GM19395 (cell line): ENCODE results near the gene GATA1.
"Not testable (repeated sequence)": the region's sequence is repeated elsewhere in the genome, so short reads cannot be mapped to it uniquely, and the experiment has no call there.

Source experiments
- ATAC-seq: cut with Tn5 transposase; IDR thresholded peaks from one replicate; pipeline ENCODE4 v1.9.1; 2021; ENCODE audit warnings: mild to moderate bottlenecking, moderate library complexity; ENCODE audit not compliant: unreplicated experiment

GATA1 gene

DNA sequence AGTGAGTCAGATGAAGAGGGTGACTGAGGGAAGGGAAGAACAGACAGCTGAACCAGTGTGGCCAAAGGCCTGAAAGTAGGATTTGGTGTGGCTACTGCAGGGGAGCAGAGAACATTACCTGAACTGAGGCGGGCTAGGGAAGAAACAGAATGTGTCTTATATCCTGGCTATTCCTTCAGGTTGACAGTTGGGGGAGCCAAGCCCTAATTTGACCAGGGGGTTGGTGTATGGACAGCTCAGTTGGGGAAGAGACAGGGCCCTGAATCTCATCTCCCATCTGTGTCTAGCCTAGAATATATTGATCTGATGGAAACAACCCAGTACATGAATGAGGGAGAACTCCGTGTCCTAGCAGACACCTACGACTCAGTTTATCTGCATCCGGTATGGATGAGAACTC lies 19.7 kb downstream of the GATA1 start:
- ATAC-seq, result no peak

DNA sequence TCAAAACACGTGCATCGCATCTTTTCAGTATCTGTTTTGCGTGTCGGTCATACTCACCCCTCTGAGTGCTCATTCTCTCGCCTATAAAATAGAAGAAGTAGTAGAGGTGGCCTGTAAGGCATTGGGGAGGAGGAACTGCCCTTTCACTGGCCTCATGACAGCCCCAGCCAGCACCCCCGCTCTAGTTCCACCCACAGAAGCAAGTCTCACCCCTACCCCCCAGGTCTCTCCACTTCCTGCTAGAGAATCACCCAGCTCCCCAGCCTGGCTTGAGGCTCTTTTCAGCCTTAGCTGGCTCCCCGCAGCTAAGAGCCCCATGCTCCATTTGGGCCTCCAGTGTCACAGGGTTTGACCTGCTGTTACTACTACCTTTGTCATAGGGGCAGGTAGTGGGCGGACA lies 27.3 kb downstream of the GATA1 start:
- ATAC-seq, result no peak

DNA sequence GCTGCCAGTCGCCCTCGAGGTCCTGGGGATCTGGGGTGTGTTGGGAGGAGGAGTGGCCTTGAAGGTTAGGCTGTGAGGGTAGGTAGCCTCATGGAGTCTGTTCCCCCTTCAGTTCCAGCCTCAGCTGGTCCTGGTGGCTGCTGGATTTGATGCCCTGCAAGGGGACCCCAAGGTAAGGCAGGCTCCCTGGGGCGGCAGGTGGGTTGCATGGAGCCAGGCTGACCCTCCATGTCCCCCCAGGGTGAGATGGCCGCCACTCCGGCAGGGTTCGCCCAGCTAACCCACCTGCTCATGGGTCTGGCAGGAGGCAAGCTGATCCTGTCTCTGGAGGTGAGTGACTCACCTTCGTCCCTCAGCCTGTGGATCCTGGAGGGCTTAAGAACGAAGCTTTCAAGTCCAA lies 28.3 kb downstream of the GATA1 start:
- no peak for ATAC-seq

DNA sequence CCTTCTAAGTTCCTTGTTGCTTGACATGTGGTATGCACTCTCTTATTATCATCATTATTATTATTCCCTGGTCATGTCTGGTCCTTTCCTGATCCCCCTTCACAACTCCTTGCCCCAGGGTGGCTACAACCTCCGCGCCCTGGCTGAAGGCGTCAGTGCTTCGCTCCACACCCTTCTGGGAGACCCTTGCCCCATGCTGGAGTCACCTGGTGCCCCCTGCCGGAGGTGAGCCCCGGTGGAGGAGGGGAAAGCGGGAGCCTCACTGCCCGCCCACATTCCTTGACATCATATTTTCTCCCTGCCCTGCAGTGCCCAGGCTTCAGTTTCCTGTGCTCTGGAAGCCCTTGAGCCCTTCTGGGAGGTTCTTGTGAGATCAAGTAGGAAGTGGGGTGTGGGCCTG lies 28.9 kb downstream of the GATA1 start:
- no peak for ATAC-seq

GRCh38 chrX:48816014-48816810 lies 29.8 kb downstream of the GATA1 start:
- no peak for ATAC-seq

- ATAC-seq, result no peak
Observed at GRCh38 chrX:48818098-48818497, 31.7 kb downstream of the GATA1 start.

DNA sequence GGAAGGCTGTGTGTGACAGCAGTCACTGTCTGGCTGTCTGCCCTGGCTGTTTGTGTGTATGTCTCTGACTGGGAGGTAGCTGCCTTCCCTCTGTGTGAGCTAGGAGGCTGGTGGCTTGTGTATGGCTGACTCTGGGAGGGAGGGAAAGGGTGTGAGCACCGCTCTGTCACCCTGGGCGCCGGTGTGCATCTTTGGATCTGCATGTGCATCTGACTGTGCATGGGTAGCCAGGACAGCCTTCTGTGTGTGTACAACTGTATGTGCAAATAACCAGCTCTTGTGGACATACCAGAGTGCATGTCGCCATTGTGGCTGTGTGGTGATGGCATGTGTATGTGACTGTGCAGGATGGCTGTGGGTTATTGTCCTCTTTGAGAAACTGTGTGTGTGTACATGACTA lies 32.5 kb downstream of the GATA1 start:
- ATAC-seq, result no peak

- not testable (repeated sequence) for ATAC-seq
Observed at GRCh38 chrX:48819394-48819793, 33.0 kb downstream of the GATA1 start.

GRCh38 chrX:48823053-48823452 lies 36.7 kb downstream of the GATA1 start:
- ATAC-seq, result no peak

GRCh38 chrX:48824066-48824465 lies 37.7 kb downstream of the GATA1 start:
- no peak for ATAC-seq

DNA sequence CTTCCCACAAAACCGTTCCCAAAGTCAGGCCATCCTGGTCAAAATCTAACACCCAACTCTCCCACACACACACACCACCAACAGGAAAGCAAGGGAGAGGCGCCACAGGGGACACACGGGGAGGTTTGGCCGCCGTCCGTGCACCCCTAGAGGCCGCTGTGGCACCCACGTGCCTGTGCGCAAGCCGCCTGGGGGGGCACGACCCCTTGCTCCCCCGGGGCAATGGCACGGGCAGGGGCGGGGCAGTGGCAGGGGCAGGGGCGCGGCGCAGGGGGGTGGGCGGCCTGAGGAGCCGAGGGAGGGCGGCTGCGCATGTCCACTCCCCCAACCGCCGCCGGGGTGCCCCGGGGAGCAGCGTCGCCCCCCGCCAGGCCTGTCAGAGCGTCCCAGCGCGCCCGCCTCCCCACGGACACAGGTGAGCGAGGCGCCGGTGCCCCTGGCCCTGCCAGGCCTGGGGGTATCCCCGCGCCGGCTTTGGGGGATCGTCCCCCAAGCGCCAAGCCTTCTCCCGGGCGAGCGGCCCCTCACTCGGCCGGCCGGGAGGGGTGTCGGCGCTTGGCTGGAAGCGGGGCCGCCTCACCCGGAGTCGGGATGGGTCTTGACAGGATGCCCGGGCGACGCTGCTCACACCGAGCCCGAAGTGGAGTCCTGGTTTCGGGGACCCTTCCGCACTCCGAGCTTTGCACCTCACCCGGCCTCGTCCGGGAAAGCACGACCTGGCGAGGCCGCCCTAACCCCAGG lies 39.9 kb downstream of the GATA1 start, which contains the start of gene ERAS:
Gene ERAS, plus strand, starts transcription at position 379 of the 741 bp plus-strand sequence. CDS start 2,611 bp downstream, outside the sequence.
- no peak for ATAC-seq

DNA sequence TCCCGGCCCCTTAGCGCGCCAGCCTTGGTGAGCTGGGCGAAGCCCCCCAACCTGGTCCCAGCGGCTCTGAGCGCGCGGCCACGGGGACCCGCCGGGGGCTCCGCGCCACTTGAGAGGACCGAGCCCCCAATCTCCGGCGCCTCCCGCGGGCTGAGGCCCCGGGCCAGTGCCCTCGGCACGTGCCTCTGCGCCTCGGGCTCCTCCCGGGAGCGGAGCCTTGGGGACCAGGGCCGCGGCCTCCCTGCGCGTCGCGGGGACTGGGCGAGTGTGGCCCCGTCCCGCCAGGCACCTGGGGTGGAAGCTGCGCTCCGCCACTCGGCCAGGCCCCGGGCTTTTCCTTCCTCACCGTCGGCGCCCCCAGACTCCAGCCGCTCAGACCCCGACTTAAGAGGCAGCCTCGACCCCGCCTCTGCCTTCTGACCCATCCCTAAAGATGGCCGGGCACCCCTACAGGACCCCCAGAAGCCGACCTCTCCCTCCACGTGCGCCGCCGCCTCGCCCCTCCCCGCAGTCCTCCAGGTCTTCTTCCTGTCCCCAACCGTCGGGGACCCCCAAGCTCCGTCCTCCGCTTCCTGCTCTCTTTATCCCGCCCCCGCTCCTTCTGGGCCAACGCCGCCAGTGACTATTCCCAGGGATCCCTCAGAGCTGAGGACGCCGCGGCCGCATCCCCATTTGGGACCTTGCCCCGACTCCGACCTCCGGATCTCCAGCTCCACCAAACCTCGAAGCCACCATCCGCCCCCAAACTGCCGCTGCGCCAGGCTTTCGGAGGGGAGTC lies 40.7 kb downstream of the GATA1 start:
- no peak for ATAC-seq

DNA sequence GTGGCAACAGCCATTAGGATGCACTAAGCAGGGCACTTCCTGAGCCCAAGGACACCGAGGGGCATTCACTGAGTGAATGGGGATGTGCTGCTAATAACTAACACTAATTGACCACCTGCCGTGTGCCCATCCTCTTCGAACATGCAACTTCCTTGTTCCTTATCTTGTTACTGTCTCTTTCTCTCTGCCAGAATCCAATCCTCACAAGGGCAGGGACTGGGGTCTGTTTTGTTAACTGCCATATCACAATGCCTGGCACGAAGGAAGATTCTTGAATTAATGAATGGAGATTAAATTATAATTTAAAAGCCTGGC lies 41.2 kb downstream of the GATA1 start:
- ATAC-seq, result no peak

DNA sequence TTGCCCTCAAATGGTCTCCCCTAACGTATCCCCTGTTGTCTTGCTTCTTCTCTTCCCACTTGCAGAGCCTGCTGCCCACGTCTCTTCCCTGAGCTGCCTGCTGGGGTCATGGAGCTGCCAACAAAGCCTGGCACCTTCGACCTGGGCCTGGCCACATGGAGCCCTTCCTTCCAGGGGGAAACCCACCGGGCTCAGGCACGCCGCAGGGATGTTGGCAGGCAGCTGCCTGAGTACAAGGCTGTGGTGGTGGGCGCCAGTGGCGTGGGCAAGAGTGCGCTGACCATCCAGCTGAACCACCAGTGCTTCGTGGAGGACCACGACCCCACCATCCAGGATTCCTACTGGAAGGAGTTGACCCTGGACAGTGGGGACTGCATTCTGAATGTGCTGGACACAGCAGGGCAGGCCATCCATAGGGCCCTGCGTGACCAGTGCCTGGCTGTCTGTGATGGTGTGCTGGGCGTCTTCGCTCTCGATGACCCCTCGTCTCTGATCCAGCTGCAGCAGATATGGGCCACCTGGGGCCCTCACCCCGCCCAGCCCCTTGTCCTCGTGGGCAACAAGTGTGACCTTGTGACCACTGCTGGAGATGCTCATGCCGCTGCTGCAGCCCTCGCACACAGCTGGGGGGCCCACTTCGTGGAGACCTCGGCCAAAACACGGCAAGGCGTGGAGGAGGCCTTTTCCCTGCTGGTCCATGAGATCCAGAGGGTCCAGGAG lies 42.8 kb downstream of the GATA1 start:
- no peak for ATAC-seq

DNA sequence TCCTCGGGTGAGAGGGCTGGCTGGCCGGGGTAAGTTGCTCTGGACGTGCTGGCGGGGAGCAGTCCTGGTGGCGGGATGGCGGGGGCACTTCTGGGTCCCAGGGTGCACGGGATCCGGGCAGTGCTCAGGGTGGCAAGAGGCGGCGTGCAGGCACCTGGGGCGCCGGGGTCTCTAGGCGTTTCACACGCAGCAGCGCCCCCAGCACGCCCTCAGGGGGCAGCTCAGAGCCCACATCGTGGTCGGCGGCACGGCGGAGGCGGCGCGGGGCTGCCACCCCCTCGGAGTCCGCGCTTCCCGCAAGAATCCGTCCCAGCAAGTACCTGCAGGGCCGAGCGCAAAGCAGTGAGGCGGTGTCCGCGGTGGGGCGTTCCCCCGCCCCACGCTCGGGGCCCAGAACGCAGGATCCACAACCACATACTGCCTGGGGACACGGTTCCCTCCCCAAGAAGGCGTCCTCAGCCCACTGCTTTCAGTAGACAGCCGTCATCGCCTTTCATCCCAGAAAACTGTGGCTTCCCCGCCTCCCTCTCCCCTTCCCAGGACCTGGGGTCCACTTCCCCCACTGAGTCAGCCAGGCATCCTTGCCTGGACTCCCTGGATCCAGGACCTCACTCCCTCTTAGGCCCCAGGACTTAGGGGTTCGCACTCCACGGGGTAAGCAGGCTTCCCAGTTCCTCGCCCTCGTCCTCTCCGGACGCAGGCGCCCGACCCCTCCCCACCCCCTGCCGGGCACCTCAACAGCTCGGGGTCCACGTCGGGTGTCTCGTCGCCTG lies 44.9 kb downstream of the GATA1 start:
- ATAC-seq, result no peak

DNA sequence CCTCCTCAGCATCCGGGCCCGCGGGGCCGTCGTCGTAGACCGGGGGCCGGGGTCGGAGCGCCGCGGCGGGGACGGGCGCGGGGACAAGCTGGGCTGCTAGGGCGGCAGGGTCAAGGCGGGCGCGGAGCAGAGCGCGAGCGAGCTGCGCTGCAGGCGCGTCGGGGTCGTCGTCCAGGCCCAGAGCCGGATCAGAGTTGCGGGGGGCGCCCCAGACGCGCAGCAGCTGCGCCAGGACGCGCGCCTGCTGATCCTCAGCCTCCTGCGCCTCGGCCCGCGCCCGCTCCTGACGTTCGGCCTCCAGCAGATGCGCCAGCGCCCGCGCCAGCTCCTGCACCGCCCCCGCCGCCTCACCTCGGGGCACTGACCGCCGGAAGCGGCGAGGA lies 45.5 kb downstream of the GATA1 start:
- ATAC-seq, result no peak

- no peak for ATAC-seq
Observed at GRCh38 chrX:48833542-48834138, 47.2 kb downstream of the GATA1 start.

DNA sequence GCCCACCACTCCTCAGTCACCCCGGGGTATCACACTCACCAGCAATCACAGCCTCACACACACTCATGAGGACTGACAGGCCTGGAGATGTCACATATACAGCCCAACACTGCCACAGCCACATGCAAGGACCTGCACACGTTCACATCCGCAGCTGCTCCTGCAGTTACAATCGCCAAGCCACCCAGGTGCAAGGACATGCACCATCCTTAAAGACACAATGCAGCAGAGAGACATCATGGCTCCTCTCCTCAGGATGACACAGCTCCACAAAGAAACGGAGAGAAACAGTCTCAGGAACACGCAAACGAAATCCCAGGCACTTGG lies 48.0 kb downstream of the GATA1 start:
- no peak for ATAC-seq

GRCh38 chrX:48835524-48836329 lies 49.3 kb downstream of the GATA1 start, which contains the start of gene PCSK1N:
TSS of gene PCSK1N (minus strand) at chrX:48835610. CDS start at chrX:48835532, 78 bp downstream.
- no peak for ATAC-seq
